Measurements from ENCODE around the gene ZMYM4.

DNA sequence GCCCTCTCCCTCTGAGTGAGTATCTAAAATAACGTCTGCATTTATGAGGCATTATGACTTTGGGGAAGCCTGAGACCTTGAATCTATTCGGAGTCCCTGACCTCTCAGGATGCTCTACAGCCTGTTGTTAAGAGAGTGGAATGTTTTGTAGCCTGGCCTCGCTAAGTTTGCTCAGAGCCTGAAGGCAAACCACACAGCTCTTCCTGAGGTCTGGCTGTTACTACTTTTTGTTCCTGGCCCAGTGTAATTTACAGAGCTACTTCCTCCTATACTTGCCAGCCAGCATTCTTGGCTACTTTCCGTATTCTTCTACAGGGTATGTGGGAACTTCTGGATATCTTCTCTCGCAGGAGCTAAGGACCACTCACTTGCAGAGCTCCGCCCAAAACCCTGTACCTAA is 3.6 kb upstream of the ZMYM4 start:
- TF ChIP-seq, protein P1, sequence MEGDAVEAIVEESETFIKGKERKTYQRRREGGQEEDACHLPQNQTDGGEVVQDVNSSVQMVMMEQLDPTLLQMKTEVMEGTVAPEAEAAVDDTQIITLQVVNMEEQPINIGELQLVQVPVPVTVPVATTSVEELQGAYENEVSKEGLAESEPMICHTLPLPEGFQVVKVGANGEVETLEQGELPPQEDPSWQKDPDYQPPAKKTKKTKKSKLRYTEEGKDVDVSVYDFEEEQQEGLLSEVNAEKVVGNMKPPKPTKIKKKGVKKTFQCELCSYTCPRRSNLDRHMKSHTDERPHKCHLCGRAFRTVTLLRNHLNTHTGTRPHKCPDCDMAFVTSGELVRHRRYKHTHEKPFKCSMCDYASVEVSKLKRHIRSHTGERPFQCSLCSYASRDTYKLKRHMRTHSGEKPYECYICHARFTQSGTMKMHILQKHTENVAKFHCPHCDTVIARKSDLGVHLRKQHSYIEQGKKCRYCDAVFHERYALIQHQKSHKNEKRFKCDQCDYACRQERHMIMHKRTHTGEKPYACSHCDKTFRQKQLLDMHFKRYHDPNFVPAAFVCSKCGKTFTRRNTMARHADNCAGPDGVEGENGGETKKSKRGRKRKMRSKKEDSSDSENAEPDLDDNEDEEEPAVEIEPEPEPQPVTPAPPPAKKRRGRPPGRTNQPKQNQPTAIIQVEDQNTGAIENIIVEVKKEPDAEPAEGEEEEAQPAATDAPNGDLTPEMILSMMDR (conservative IDR thresholded peaks at IDR 0.05; ENCODE audit: low read length) = no peak
- no peak for TF ChIP-seq EZH2phosphoT487 (IDR thresholded peaks at IDR 0.05; ENCODE audit: borderline replicate concordance, low read depth, low read length)

Data from OCI-LY7 (cell line).